ENCODE data around the gene UFC1.

DNA sequence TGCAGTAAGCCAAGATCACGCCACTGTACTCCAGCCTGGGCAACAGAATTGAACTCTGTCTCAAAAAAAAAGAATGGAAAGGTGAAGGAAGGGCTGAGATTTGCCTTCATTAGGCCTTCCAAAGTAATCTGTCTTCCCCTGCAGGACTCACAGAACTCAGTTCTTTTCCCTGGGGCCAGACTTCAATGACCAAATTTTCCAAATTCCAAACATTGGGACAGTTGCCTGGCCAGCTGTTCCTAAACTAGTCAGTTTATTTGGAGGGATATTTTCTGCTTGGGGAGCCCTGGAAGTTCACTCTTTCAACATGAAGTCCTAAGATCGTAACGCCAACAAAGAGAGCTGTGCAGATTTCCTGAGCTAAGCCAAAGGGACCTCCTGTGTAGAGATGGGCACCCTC lies 15.9 kb upstream of the UFC1 start:
- TF ChIP-seq EZH2 (IDR thresholded peaks at IDR 0.05) (no peak), POLR2AphosphoS5 (IDR thresholded peaks at IDR 0.05; ENCODE audit: borderline replicate concordance, low read depth, low read length) (no peak)

All from SK-N-MC (cell line).